OCI-LY3 (cell line): ENCODE results near the gene CNRIP1.

Source experiments
- H2AFZ ChIP-seq: fragments of 200-600, 300-600 bp; shearing (Covaris generic); 2 replicates; pipeline ENCODE4 v1.6.0; 2014; ENCODE audit warnings: antibody characterized with exemption, low read depth, low read length
- H3K27ac ChIP-seq: fragments of 200-600, 300-600 bp; sonication (generic); 2 replicates; pipeline ENCODE4 v1.5.1; 2014; ENCODE audit warnings: mild to moderate bottlenecking, low read length, moderate library complexity, mixed read lengths
- H3K27me3 ChIP-seq: fragments of 200-600, 300-600 bp; sonication (generic); 2 replicates; pipeline ENCODE4 v1.6.1; 2014; ENCODE audit warnings: low read depth, low read length, mixed read lengths
- H3K36me3 ChIP-seq: fragments of 200-600, 300-600 bp; sonication (generic); replicated peaks from 2 replicates; pipeline ENCODE3; 2014; ENCODE audit warnings: low read depth, low read length, mixed read lengths
- H3K4me1 ChIP-seq: fragments of 300-600, 200-600 bp; sonication (generic); 2 replicates; pipeline ENCODE4 v1.6.1; 2014; ENCODE audit warnings: low read length, mixed read lengths
- H3K4me2 ChIP-seq: fragments of 200-600, 300-600 bp; sonication (generic); 2 replicates; pipeline ENCODE4 v1.6.1; 2014; ENCODE audit warnings: low read length, mixed read lengths
- H3K4me3 ChIP-seq: fragments of 300-600, 200-600 bp; sonication (generic); 2 replicates; pipeline ENCODE4 v1.5.1; 2014; ENCODE audit warnings: antibody characterized with exemption, mild to moderate bottlenecking, low read length, moderate library complexity
- H3K79me2 ChIP-seq: fragments of 300-600, 200-600 bp; shearing (Covaris generic); 2 replicates; pipeline ENCODE4 v1.6.1; 2014; ENCODE audit warnings: mild to moderate bottlenecking, low read length, mixed read lengths
- H3K9ac ChIP-seq: fragments of 300-600, 200-600 bp; shearing (Covaris generic); 2 replicates; pipeline ENCODE4 v1.6.0; 2014; ENCODE audit warnings: mild to moderate bottlenecking, low read length, moderate library complexity
- H3K9me3 ChIP-seq: fragments of 200-600, 300-600 bp; shearing (Covaris generic); 2 replicates; pipeline ENCODE4 v1.6.1; 2014; ENCODE audit warnings: low read length, mixed read lengths; ENCODE audit not compliant: insufficient read depth
- H4K20me1 ChIP-seq: fragments of 200-600, 300-600 bp; sonication (generic); 2 replicates; pipeline ENCODE4 v1.6.1; 2016; ENCODE audit warnings: low read length, mixed read lengths; ENCODE audit not compliant: insufficient read depth
- CTCF ChIP-seq: fragments of 200-600, 300-600 bp; sonication (generic); IDR thresholded peaks from 2 replicates; pipeline ENCODE4 v1.5.1; 2014; ENCODE audit warnings: antibody characterized with exemption, low read length, low read depth
- EZH2phosphoT487 ChIP-seq: fragments of 200-600 bp; shearing (Covaris generic); IDR thresholded peaks from 2 replicates; pipeline ENCODE4 v1.6.1; 2018; ENCODE audit warnings: antibody characterized with exemption, mixed run types, low read depth

Gene CNRIP1

DNA sequence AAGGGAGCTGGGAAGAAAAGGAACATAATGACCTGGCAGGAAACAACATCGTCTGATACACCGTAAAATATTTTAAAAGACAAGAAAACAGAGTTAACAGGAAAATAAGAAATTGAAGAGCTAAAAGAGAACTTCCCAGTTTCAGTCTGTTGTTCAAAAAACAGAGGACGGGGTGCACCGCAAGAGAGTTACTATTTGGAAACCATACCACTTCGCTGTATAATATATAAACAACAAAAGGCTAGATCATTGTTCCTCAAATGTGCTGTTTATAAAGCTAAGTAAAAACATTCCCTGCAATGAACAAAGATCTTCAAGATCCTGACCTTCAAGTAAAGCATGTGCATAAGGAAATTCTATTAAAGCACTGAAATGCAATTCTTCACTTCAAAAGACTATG, 69.6 kb downstream of the CNRIP1 start:
- H2AFZ ChIP-seq = no peak overlapping the region
- peak overlapping the region; percentile 99 for H3K4me3 ChIP-seq
- H3K79me2 ChIP-seq = peaks cover 76% of the 10 kb centered on the region
- no peak for TF ChIP-seq EZH2phosphoT487
- no peak for TF ChIP-seq CTCF
- H3K4me1 ChIP-seq = peaks cover 17% of the 10 kb centered on the region
- H4K20me1 ChIP-seq = peaks cover 57% of the 10 kb centered on the region
- H3K36me3 ChIP-seq = peaks cover 17% of the 10 kb centered on the region
- H3K9me3 ChIP-seq = no peaks in the 10 kb centered on the region
- H3K9ac ChIP-seq = peak overlapping the region; percentile 97
- H3K27ac ChIP-seq = peak overlapping the region; percentile 86; the same call in 1 of the 2 replicates
- H3K4me2 ChIP-seq = peak overlapping the region; percentile 94
- no peaks in the 10 kb centered on the region for H3K27me3 ChIP-seq

DNA sequence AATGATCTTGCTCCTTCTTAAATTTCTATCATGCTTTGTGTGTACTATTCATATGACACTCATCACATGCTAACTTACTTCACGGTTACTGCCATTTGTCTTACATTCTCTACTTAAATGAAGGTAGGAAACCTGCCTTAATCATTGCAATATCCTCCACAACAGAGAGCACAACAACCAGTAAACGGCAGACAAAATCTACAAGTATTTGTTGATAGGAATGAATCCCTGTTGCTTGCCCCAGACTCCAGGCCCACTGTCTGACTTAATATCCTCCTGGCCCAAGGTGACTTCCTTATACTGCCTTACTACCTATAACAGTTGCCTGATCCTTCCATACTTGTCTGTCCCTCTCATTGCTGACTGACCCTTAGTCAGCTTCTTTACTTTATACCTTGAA, 70.9 kb downstream of the CNRIP1 start:
- H3K4me1 ChIP-seq = peaks cover 15% of the 10 kb centered on the region
- H3K4me2 ChIP-seq = no peak overlapping the region
- H3K9me3 ChIP-seq = no peaks in the 10 kb centered on the region
- no peak overlapping the region for H3K9ac ChIP-seq
- H3K27me3 ChIP-seq = no peaks in the 10 kb centered on the region
- TF ChIP-seq EZH2phosphoT487 (no peak), CTCF (no peak)
- H3K27ac ChIP-seq = no peak overlapping the region
- H3K36me3 ChIP-seq = peaks cover 17% of the 10 kb centered on the region
- no peak overlapping the region for H2AFZ ChIP-seq
- no peak overlapping the region for H3K4me3 ChIP-seq
- peaks cover 71% of the 10 kb centered on the region for H4K20me1 ChIP-seq
- H3K79me2 ChIP-seq = peaks cover 89% of the 10 kb centered on the region

GRCh38 chr2:68248361-68248760, 71.4 kb downstream of the CNRIP1 start:
- Histone ChIP-seq H3K4me2 (no peak overlapping the region), H3K27me3 (no peaks in the 10 kb centered on the region), H2AFZ (no peak overlapping the region), H3K9me3 (no peaks in the 10 kb centered on the region), H3K36me3 (peaks cover 17% of the 10 kb centered on the region), H3K27ac (no peak overlapping the region), H3K4me3 (no peak overlapping the region), H3K9ac (no peak overlapping the region), H3K79me2 (peaks cover 92% of the 10 kb centered on the region), H4K20me1 (peaks cover 75% of the 10 kb centered on the region), H3K4me1 (peaks cover 14% of the 10 kb centered on the region)
- TF ChIP-seq CTCF (no peak), EZH2phosphoT487 (no peak)

GRCh38 chr2:68246396-68246795, 73.4 kb downstream of the CNRIP1 start:
- no peak overlapping the region for H2AFZ ChIP-seq

More at GRCh38 chr2:68246396-68246795, 73.4 kb downstream of the CNRIP1 start:
- Histone ChIP-seq H3K36me3 (peaks cover 17% of the 10 kb centered on the region), H3K27me3 (no peaks in the 10 kb centered on the region), H3K4me3 (no peak overlapping the region), H3K4me2 (no peak overlapping the region), H3K79me2 (peaks cover 100% of the 10 kb centered on the region), H3K9me3 (no peaks in the 10 kb centered on the region), H3K4me1 (peaks cover 14% of the 10 kb centered on the region), H3K9ac (no peak overlapping the region), H3K27ac (no peak overlapping the region), H4K20me1 (peaks cover 94% of the 10 kb centered on the region)
- TF ChIP-seq CTCF (no peak), EZH2phosphoT487 (no peak)
